Mononuclear cell (primary cell): ENCODE measurements around the gene SH3RF3. TPM values are rescaled to one million over a fixed set of nuclear protein-coding genes. Genes with fewer than 3 reads are reported as not detected.
"Not testable (repeated sequence)": the region's sequence is repeated elsewhere in the genome, so short reads cannot be mapped to it uniquely, and the experiment has no call there.

Source experiments
- H3K27me3 ChIP-seq: 2 replicates; pipeline ENCODE4 v1.6.0; 2011; ENCODE audit warnings: low read length, control low read depth; ENCODE audit not compliant: insufficient read depth
- H3K4me1 ChIP-seq: 2 replicates; pipeline ENCODE4 v1.5.1; 2011; ENCODE audit warnings: mild to moderate bottlenecking, low read length, control low read depth; ENCODE audit not compliant: insufficient read depth
- H3K4me3 ChIP-seq: 2 replicates; pipeline ENCODE4 v1.5.1; 2011; ENCODE audit warnings: mild to moderate bottlenecking, low read length, moderate library complexity
- H3K9me3 ChIP-seq: 2 replicates; pipeline ENCODE4 v1.5.1; 2011; ENCODE audit warnings: low read depth, mild to moderate bottlenecking, control low read depth, low read length
- total RNA-seq: library from RNA; depleted of rRNA; stranded (reverse); fragments of >200 nt; gene quantifications from one replicate; pipeline ENCODE4 v1.2.3, GENCODE V29; 2012

SH3RF3 gene
- total RNA-seq, 1 donor, result 2.2 TPM

DNA sequence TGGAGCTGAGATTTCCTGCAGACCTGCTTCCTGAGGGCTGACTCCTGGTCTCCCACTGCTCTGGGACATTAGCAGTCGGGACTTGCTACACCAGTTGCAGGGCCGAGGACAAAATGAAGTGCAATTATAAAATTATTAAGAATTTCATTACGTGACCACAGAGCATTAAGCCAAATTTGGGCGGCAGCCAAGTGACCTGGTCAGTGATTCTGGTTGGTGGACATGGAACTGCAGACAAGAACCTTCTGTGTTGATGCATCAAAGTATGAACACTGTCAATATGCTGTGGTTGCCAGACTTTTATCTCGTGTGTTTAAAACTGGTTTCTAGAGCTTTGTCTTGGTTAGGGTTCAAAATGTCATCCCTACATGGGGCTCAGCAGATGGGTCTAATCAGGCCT is 24.8 kb downstream of the SH3RF3 start:
- Histone ChIP-seq H3K4me1 (no peaks in the 10 kb centered on the region), H3K4me3 (no peak overlapping the region), H3K27me3 (no peaks in the 10 kb centered on the region), H3K9me3 (no peaks in the 10 kb centered on the region)

DNA sequence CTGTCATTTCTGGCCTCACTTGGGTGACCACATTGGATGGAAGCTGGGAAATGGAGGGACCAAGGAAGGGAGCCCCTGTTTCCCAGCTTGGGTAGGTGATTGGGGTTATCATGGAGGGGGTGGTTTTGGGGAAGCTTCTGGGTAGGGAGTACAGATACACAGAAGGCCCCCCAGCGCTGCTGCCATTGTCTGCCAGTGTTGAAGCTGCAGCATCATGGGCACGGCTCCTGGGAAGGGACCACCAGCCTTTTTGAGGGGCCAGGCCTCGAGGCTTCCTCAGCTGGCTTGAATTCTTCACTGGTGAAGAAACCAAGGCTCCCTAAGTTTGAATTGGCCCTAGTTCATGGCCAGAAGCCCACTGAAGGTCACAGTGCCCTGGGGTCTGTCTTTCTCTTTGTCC is 25.2 kb downstream of the SH3RF3 start:
- Histone ChIP-seq H3K4me3 (no peak overlapping the region), H3K9me3 (no peaks in the 10 kb centered on the region), H3K4me1 (no peaks in the 10 kb centered on the region), H3K27me3 (no peaks in the 10 kb centered on the region)

GRCh38 chr2:109155553-109156451 is 26.8 kb downstream of the SH3RF3 start:
- H3K4me1 ChIP-seq, result no peaks in the 10 kb centered on the region
- no peaks in the 10 kb centered on the region for H3K27me3 ChIP-seq

GRCh38 chr2:109157563-109158105 is 28.6 kb downstream of the SH3RF3 start:
- H3K4me1 ChIP-seq, result no peaks in the 10 kb centered on the region
- no peaks in the 10 kb centered on the region for H3K27me3 ChIP-seq
- H3K9me3 ChIP-seq, result no peaks in the 10 kb centered on the region
- H3K4me3 ChIP-seq, result no peak overlapping the region

More at GRCh38 chr2:109155553-109156451, 26.8 kb downstream of the SH3RF3 start:
- Histone ChIP-seq H3K4me3 (no peak overlapping the region), H3K9me3 (no peaks in the 10 kb centered on the region)

DNA sequence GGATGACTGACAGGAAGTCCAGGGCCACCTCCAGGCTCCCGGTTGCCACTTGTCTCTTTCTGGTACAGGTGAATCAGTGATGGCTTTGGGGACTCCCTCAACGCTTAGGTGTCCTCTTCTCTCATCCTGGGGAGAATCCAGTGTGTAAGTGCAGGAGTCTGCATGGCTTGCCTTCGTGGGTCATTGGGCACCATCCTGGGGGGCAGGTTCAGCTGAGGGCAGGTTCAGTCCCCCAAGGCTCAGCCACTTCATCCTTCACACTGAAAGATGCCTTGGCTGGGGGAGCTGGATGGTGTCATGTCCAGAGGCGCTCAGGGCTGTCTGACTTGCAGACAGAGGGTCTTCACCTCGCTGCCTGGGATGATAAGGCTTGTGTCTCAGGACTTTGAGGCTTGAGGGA is 29.2 kb downstream of the SH3RF3 start:
- H3K9me3 ChIP-seq, result no peaks in the 10 kb centered on the region
- no peak overlapping the region for H3K4me3 ChIP-seq
- H3K4me1 ChIP-seq, result no peaks in the 10 kb centered on the region
- no peaks in the 10 kb centered on the region for H3K27me3 ChIP-seq

- no peaks in the 10 kb centered on the region for H3K9me3 ChIP-seq
- no peaks in the 10 kb centered on the region for H3K27me3 ChIP-seq
- no peaks in the 10 kb centered on the region for H3K4me1 ChIP-seq
- H3K4me3 ChIP-seq, result no peak overlapping the region
These were observed 30.1 kb downstream of the SH3RF3 start for GRCh38 chr2:109159096-109159495.

DNA sequence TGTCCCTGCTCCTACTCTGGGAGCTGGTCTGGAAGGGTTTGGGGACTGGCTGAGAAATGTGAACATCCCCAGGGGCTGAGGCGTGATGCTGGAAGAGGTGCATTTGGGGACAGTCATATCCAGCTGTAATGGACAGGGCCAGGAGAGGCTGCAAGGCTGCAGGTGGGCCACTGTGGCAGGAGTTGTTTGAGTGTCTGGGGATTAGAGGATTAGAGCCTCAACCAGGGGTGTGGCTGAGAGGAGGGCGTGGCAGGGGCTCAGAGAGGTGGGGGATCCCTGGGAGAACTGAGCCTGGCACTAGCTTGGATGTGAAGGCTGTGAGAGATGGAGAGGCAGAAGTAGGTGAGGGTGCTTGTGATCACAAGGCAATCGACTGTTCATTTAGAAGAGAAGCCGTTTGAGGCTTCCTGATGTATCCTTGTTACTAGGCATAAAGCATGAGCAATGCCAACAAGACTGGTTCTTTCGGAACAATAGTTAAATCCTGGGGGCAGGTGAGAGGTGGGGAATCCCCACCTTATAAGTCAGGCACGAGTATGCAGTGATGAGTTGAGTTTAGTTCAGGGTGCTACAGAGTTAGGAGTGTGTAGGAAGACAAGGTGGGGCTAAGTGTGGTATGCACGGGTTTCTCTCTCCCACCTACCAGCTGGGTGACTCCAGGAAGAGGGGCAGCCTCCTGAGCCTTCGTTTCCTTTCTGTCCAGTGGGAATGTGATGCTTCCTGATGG is 31.9 kb downstream of the SH3RF3 start:
- H3K9me3 ChIP-seq, result no peaks in the 10 kb centered on the region
- H3K27me3 ChIP-seq, result no peaks in the 10 kb centered on the region
- peaks cover 9% of the 10 kb centered on the region for H3K4me1 ChIP-seq
- no peak overlapping the region for H3K4me3 ChIP-seq

GRCh38 chr2:109162367-109162766 is 33.4 kb downstream of the SH3RF3 start:
- not testable (repeated sequence) for H3K4me3 ChIP-seq, H3K9me3 ChIP-seq, H3K27me3 ChIP-seq, H3K4me1 ChIP-seq

- Histone ChIP-seq H3K27me3 (no peaks in the 10 kb centered on the region), H3K4me1 (peaks cover 9% of the 10 kb centered on the region), H3K9me3 (no peaks in the 10 kb centered on the region)
These were observed 34.0 kb downstream of the SH3RF3 start for GRCh38 chr2:109162999-109163398.

GRCh38 chr2:109164311-109164710 is 35.3 kb downstream of the SH3RF3 start:
- H3K9me3 ChIP-seq, result no peaks in the 10 kb centered on the region
- H3K27me3 ChIP-seq, result no peaks in the 10 kb centered on the region
- H3K4me3 ChIP-seq, result no peak overlapping the region
- peaks cover 9% of the 10 kb centered on the region for H3K4me1 ChIP-seq

More at GRCh38 chr2:109162999-109163398, 34.0 kb downstream of the SH3RF3 start:
- no peak overlapping the region for H3K4me3 ChIP-seq

DNA sequence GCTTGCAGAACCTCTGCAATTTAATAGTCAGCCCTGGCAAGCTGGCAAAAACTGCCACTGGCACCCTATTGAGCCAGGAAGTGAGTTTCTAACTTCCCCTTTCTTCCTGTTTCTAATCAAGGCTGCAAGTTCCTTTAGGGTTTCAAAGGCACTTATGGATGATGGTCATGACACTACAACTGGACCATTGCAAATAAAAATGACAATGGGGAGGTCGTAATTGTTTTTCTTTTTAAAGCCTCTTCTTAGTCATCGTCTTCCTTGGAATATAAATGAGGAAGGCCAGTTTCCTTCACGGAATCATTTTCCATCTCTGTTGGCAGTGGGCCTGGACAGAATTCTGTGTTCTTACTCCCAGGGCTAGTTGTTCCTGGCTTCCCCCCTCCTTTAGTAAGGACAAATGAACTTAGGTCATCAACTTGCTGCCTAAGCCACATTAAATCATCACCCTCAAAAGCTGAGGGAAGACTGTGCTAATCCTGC is 35.8 kb downstream of the SH3RF3 start:
- Histone ChIP-seq H3K4me1 (peaks cover 9% of the 10 kb centered on the region), H3K27me3 (no peaks in the 10 kb centered on the region), H3K4me3 (no peak overlapping the region), H3K9me3 (no peaks in the 10 kb centered on the region)

DNA sequence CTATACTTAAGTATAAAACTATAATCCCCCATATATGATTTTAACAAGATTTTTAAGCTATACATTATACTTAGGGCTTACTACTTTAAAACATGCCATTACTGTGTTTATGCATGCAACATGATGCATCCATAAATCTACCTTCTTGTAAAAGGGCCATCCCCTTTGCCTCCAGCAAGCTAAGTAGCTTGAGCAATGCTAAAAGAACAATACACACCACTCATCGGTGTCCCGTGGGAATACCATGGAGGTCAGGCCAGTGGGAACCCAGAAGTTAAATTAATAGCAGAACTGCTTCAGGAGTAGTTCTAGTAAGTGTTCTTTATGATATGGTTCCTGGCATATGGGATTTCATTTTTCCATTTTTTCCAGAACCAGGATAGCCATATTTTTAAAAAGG is 37.8 kb downstream of the SH3RF3 start:
- Histone ChIP-seq H3K4me1 (peaks cover 9% of the 10 kb centered on the region), H3K27me3 (no peaks in the 10 kb centered on the region), H3K4me3 (no peak overlapping the region), H3K9me3 (no peaks in the 10 kb centered on the region)

- Histone ChIP-seq H3K4me1 (peaks cover 9% of the 10 kb centered on the region), H3K4me3 (no peak overlapping the region), H3K27me3 (no peaks in the 10 kb centered on the region), H3K9me3 (no peaks in the 10 kb centered on the region)
These were observed 39.1 kb downstream of the SH3RF3 start for GRCh38 chr2:109168086-109168485.

DNA sequence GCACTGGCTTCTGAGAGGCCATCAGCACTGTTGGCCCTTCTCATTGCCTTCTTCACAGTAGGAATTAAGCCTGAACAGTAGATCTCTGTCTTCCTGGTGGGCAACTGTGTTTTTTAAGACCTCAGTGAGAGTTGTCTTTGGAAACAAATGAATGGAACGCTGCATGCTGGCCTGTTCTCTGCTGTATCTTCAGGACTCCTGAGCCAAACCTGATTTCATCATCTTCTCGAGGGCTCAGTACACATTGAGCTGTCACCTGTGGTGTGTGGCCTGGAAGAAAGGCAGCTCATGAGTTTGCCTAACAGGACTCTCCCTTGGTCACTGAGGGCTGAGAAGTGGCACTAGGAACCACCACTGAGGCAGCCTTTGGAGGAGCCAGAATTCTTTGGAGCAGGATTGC is 39.7 kb downstream of the SH3RF3 start:
- H3K4me3 ChIP-seq, result no peak overlapping the region
- no peaks in the 10 kb centered on the region for H3K27me3 ChIP-seq
- no peaks in the 10 kb centered on the region for H3K9me3 ChIP-seq
- H3K4me1 ChIP-seq, result peaks cover 12% of the 10 kb centered on the region

- H3K27me3 ChIP-seq, result no peaks in the 10 kb centered on the region
- H3K4me3 ChIP-seq, result no peak overlapping the region
- peaks cover 11% of the 10 kb centered on the region for H3K4me1 ChIP-seq
- no peaks in the 10 kb centered on the region for H3K9me3 ChIP-seq
These were observed 41.6 kb downstream of the SH3RF3 start for GRCh38 chr2:109170645-109171044.
